ENCODE data around the gene UNK.

UNK gene

GRCh38 chr17:75824050-75824552, 39.5 kb downstream of the UNK start:
- Histone ChIP-seq H3K27me3 (ENCODE audit: control insufficient read depth, insufficient read depth, low read length) (no peaks in the 10 kb centered on the region), H3K4me1 (ENCODE audit: control insufficient read depth, insufficient read depth, low read length) (peaks cover 5% of the 10 kb centered on the region), H3K36me3 (ENCODE audit: control insufficient read depth, insufficient read depth, low read length) (peaks cover 26% of the 10 kb centered on the region), H3K4me3 (ENCODE audit: low read length) (no peak overlapping the region), H3K9ac (ENCODE audit: low read length) (no peak overlapping the region), H3K27ac (ENCODE audit: low read depth, low read length) (no peak overlapping the region)

GRCh38 chr17:75824666-75825065, 40.1 kb downstream of the UNK start:
- Histone ChIP-seq H3K27me3 (ENCODE audit: control insufficient read depth, insufficient read depth, low read length) (no peaks in the 10 kb centered on the region), H3K4me1 (ENCODE audit: control insufficient read depth, insufficient read depth, low read length) (peaks cover 5% of the 10 kb centered on the region)

GRCh38 chr17:75825149-75825552, 40.5 kb downstream of the UNK start:
- peaks cover 17% of the 10 kb centered on the region for H3K36me3 ChIP-seq (ENCODE audit: control insufficient read depth, insufficient read depth, low read length)
- no peak overlapping the region for H3K9ac ChIP-seq (ENCODE audit: low read length)
- H3K4me3 ChIP-seq (ENCODE audit: low read length) = no peak overlapping the region
- peaks cover 5% of the 10 kb centered on the region for H3K4me1 ChIP-seq (ENCODE audit: control insufficient read depth, insufficient read depth, low read length)
- H3K27ac ChIP-seq (ENCODE audit: low read depth, low read length) = no peak overlapping the region
- H3K27me3 ChIP-seq (ENCODE audit: control insufficient read depth, insufficient read depth, low read length) = no peaks in the 10 kb centered on the region

More at GRCh38 chr17:75824666-75825065, 40.1 kb downstream of the UNK start:
- H3K4me3 ChIP-seq (ENCODE audit: low read length) = no peak overlapping the region
- H3K9ac ChIP-seq (ENCODE audit: low read length) = no peak overlapping the region
- no peak overlapping the region for H3K27ac ChIP-seq (ENCODE audit: low read depth, low read length)
- peaks cover 22% of the 10 kb centered on the region for H3K36me3 ChIP-seq (ENCODE audit: control insufficient read depth, insufficient read depth, low read length)

- Histone ChIP-seq H3K27ac (ENCODE audit: low read depth, low read length) (no peak overlapping the region), H3K27me3 (ENCODE audit: control insufficient read depth, insufficient read depth, low read length) (no peaks in the 10 kb centered on the region), H3K9ac (ENCODE audit: low read length) (no peak overlapping the region), H3K36me3 (ENCODE audit: control insufficient read depth, insufficient read depth, low read length) (peaks cover 13% of the 10 kb centered on the region), H3K4me3 (ENCODE audit: low read length) (no peak overlapping the region), H3K4me1 (ENCODE audit: control insufficient read depth, insufficient read depth, low read length) (peaks cover 5% of the 10 kb centered on the region)
These were observed 41.3 kb downstream of the UNK start for GRCh38 chr17:75825748-75826370.

GRCh38 chr17:75826561-75827307, 42.1 kb downstream of the UNK start:
- peaks cover 7% of the 10 kb centered on the region for H3K36me3 ChIP-seq (ENCODE audit: control insufficient read depth, insufficient read depth, low read length)
- H3K4me1 ChIP-seq (ENCODE audit: control insufficient read depth, insufficient read depth, low read length) = peaks cover 5% of the 10 kb centered on the region
- peak overlapping the region; percentile 78 for H3K27ac ChIP-seq (ENCODE audit: low read depth, low read length)
- H3K27me3 ChIP-seq (ENCODE audit: control insufficient read depth, insufficient read depth, low read length) = no peaks in the 10 kb centered on the region
- no peak overlapping the region for H3K4me3 ChIP-seq (ENCODE audit: low read length)
- no peak overlapping the region for H3K9ac ChIP-seq (ENCODE audit: low read length)

GRCh38 chr17:75827308-75828075, 42.9 kb downstream of the UNK start:
- Histone ChIP-seq H3K4me3 (ENCODE audit: low read length) (peak overlapping the region; percentile 66), H3K36me3 (ENCODE audit: control insufficient read depth, insufficient read depth, low read length) (peaks cover 7% of the 10 kb centered on the region)

GRCh38 chr17:75828076-75828400, 43.4 kb downstream of the UNK start:
- H3K36me3 ChIP-seq (ENCODE audit: control insufficient read depth, insufficient read depth, low read length) = peaks cover 7% of the 10 kb centered on the region
- H3K9ac ChIP-seq (ENCODE audit: low read length) = no peak overlapping the region
- H3K27ac ChIP-seq (ENCODE audit: low read depth, low read length) = peak overlapping the region; percentile 78
- peak overlapping the region; percentile 66 for H3K4me3 ChIP-seq (ENCODE audit: low read length)
- H3K4me1 ChIP-seq (ENCODE audit: control insufficient read depth, insufficient read depth, low read length) = peaks cover 5% of the 10 kb centered on the region
- no peaks in the 10 kb centered on the region for H3K27me3 ChIP-seq (ENCODE audit: control insufficient read depth, insufficient read depth, low read length)

More at GRCh38 chr17:75827308-75828075, 42.9 kb downstream of the UNK start:
- Histone ChIP-seq H3K27me3 (ENCODE audit: control insufficient read depth, insufficient read depth, low read length) (no peaks in the 10 kb centered on the region), H3K9ac (ENCODE audit: low read length) (no peak overlapping the region), H3K4me1 (ENCODE audit: control insufficient read depth, insufficient read depth, low read length) (peaks cover 5% of the 10 kb centered on the region), H3K27ac (ENCODE audit: low read depth, low read length) (peak overlapping the region; percentile 78)

GRCh38 chr17:75828741-75829140, 44.1 kb downstream of the UNK start:
- H3K36me3 ChIP-seq (ENCODE audit: control insufficient read depth, insufficient read depth, low read length) = peaks cover 6% of the 10 kb centered on the region
- H3K27ac ChIP-seq (ENCODE audit: low read depth, low read length) = no peak overlapping the region
- H3K27me3 ChIP-seq (ENCODE audit: control insufficient read depth, insufficient read depth, low read length) = no peaks in the 10 kb centered on the region
- H3K9ac ChIP-seq (ENCODE audit: low read length) = no peak overlapping the region
- peaks cover 5% of the 10 kb centered on the region for H3K4me1 ChIP-seq (ENCODE audit: control insufficient read depth, insufficient read depth, low read length)
- no peak overlapping the region for H3K4me3 ChIP-seq (ENCODE audit: low read length)

- Histone ChIP-seq H3K27ac (ENCODE audit: low read depth, low read length) (no peak overlapping the region), H3K4me1 (ENCODE audit: control insufficient read depth, insufficient read depth, low read length) (peaks cover 5% of the 10 kb centered on the region), H3K36me3 (ENCODE audit: control insufficient read depth, insufficient read depth, low read length) (peaks cover 6% of the 10 kb centered on the region), H3K4me3 (ENCODE audit: low read length) (no peak overlapping the region), H3K9ac (ENCODE audit: low read length) (no peak overlapping the region), H3K27me3 (ENCODE audit: control insufficient read depth, insufficient read depth, low read length) (no peaks in the 10 kb centered on the region)
These were observed 45.1 kb downstream of the UNK start for GRCh38 chr17:75829747-75830146.

GRCh38 chr17:75830164-75831031, 45.8 kb downstream of the UNK start:
- no peaks in the 10 kb centered on the region for H3K27me3 ChIP-seq (ENCODE audit: control insufficient read depth, insufficient read depth, low read length)
- H3K4me1 ChIP-seq (ENCODE audit: control insufficient read depth, insufficient read depth, low read length) = peaks cover 5% of the 10 kb centered on the region
- no peak overlapping the region for H3K9ac ChIP-seq (ENCODE audit: low read length)
- H3K4me3 ChIP-seq (ENCODE audit: low read length) = no peak overlapping the region
- H3K36me3 ChIP-seq (ENCODE audit: control insufficient read depth, insufficient read depth, low read length) = peaks cover 6% of the 10 kb centered on the region
- H3K27ac ChIP-seq (ENCODE audit: low read depth, low read length) = no peak overlapping the region

- Histone ChIP-seq H3K4me3 (ENCODE audit: low read length) (no peak overlapping the region), H3K9ac (ENCODE audit: low read length) (no peak overlapping the region), H3K4me1 (ENCODE audit: control insufficient read depth, insufficient read depth, low read length) (peaks cover 5% of the 10 kb centered on the region), H3K36me3 (ENCODE audit: control insufficient read depth, insufficient read depth, low read length) (peaks cover 6% of the 10 kb centered on the region), H3K27ac (ENCODE audit: low read depth, low read length) (no peak overlapping the region), H3K27me3 (ENCODE audit: control insufficient read depth, insufficient read depth, low read length) (no peaks in the 10 kb centered on the region)
These were observed 46.5 kb downstream of the UNK start for GRCh38 chr17:75831032-75831571.
